Stomach (tissue), 9 donors: ENCODE results near the gene AQP10. TPM values are rescaled to one million over a fixed set of nuclear protein-coding genes. Genes with fewer than 3 reads are reported as not detected.

Source experiments
- DNase-seq, 2 donors: peaks; one replicate each; pipeline versions ENCODE4 v3.0.0 to v3.0.0-alpha.2; 2013 to 2019
- H3K27ac ChIP-seq, 5 donors: fragments of 200-600 bp in 4 of 5; sonication (generic) in 4 of 5; one replicate each; pipeline ENCODE4 v1.5.1; 2013 to 2019; ENCODE audit warnings: mild to moderate bottlenecking in 1 of 5, moderate library complexity in 1 of 5
- H3K27me3 ChIP-seq, 3 donors: fragments of 200-600 bp; sonication (generic); one replicate each; pipeline ENCODE4 v1.5.1; 2017 to 2019; ENCODE audit warnings: mixed run types in 1 of 3
- H3K36me3 ChIP-seq, 4 donors: fragments of 200-600 bp; sonication (generic); 1 replicate in 3 of 4; 2 replicates in 1 of 4; pipeline ENCODE4 v1.5.1; 2016 to 2019
- H3K4me1 ChIP-seq, 4 donors: fragments of 200-600 bp; sonication (generic); one replicate each; pipeline ENCODE4 v1.5.1; 2016 to 2019
- H3K4me3 ChIP-seq, 4 donors: fragments of 200-600 bp; sonication (generic) in 3 of 4; one replicate each; pipeline ENCODE4 v1.5.1; 2016 to 2019; ENCODE audit warnings: mild to moderate bottlenecking in 1 of 4
- H3K9me3 ChIP-seq, 4 donors: fragments of 200-600 bp; sonication (generic); one replicate each; pipeline ENCODE4 v1.5.1; 2016 to 2019
- CTCF ChIP-seq, 7 experiments: fragments of 450-650 bp in 4 of 7; fragments of 200-600 bp in 3 of 7; sonication (generic) in 3 of 7; IDR thresholded peaks; one replicate each; pipeline ENCODE4 v1.5.1; 2016 to 2019; ENCODE audit warnings: antibody characterized with exemption in 7 of 7, control low read depth in 2 of 7, mild to moderate bottlenecking in 1 of 7
- EP300 ChIP-seq: sonication (generic); formaldehyde crosslinking; IDR thresholded peaks from one replicate; pipeline ENCODE4 v1.6.1; 2017; ENCODE audit warnings: antibody characterized with exemption
- POLR2A ChIP-seq, 4 donors: fragments of 450-650 bp; IDR thresholded peaks; one replicate each; pipeline ENCODE4 v1.6.1; 2016; ENCODE audit warnings: antibody characterized with exemption in 4 of 4, control low read depth in 2 of 4, mild to moderate bottlenecking in 1 of 4, moderate library complexity in 1 of 4
- POLR2AphosphoS5 ChIP-seq, 3 donors: sonication (generic); formaldehyde crosslinking; IDR thresholded peaks; one replicate each; pipeline ENCODE4 v1.6.1; 2016; ENCODE audit warnings: antibody characterized with exemption in 3 of 3
- WGBS, 5 donors: extraction: QIAGEN DNeasy Blood & Tissue Kit in 3 of 5; methylation state at CpG; one replicate each; pipeline versions ENCODE4 v1.1.5 to v1.1.7; 2013 to 2018; 5-methylcytosine and 5-hydroxymethylcytosine counted together
- intact Hi-C: fragments of 100-400 bp; cut with DNase I; formaldehyde crosslinking; loops from one replicate; pipeline ENCODE4 v1.15.1; 2023; ENCODE audit warnings: low total_unique reads
- polyA plus RNA-seq, 3 donors: library from polyadenylated mRNA; stranded (reverse); fragments of 200-250 nt; gene quantifications; one replicate each; pipeline ENCODE4 v1.2.3, GENCODE V29; 2013
- total RNA-seq, 5 donors: library from RNA; depleted of rRNA; stranded (reverse); fragments of >200 nt; gene quantifications; one replicate each; pipeline versions ENCODE4 v1.1.0 to v1.2.3, GENCODE V29; 2014 to 2016
- donor health status: healthy with polysubstance abuse.
- donor health status: Bipolar disorder and iron deficiency.
- donor health status: healthy.

AQP10 gene
- total and polyA plus RNA-seq, 8 donors, result not detected

DNA sequence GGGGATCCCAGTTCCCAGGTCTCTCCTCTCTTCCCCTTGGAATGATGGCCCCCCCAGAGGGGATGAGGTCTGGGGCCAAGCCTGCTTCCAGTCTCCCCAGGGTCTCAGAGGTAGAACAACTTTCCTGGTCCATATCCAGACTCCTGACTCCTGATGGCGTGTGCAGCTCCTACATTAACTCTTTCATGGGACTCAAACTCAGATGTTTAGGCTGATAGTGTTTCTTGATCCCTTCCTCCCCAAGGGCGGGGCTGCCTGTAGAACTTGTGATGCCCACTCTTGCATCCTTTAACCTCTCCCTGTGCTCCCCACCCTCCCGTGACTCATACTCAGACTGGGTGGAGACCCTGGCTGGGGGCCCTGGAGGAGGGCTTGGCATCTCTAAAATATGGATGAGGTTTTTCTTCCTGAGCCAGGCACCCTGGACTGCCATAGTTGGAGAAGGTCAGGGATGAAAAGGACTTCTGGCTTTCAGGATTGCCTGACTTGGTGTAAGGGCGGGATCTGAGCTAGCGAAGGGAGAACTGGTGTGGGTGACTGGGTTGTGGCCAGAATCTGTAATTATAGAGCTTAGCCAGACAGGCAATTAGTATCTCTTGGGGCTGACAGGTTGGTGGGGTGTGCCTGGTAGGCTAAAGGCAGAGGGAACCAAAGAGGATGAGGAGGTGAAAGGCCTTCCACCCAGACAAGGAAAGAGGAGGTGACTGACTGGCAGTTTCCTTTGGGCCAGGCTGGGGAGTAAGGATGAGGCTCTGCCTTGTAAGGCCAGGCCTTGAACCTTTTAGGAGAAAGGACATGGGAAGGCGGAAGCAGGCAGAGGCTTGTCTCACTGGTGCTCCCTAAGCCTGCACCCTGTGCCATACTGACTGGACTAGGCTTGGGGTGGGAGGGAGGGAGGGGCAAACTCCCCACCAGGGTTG is 5.9 kb downstream of the AQP10 start:
- Histone ChIP-seq H3K9me3 (no peaks in the 10 kb centered on the region), H3K4me3 (peak overlapping the region; percentile 63 to 83 (median 72)), H3K36me3 (peaks cover 11 to 21% (median 14%) of the 10 kb centered on the region in 4 donors), H3K4me1 (peaks cover 44 to 69% (median 58%) of the 10 kb centered on the region in 4 donors), H3K27me3 (peaks cover 0 to 31% (median 13%) of the 10 kb centered on the region in 3 donors), H3K27ac (peak overlapping the region; percentile 69 to 98 (median 90))
- intact Hi-C loops, result no loop called here
- DNase-seq, result peak in 1 of 2 donors; percentile 39
- TF ChIP-seq POLR2A (IDR thresholded peaks at IDR 0.05), result no peak
- no peak for TF ChIP-seq EP300
- no peak for TF ChIP-seq POLR2AphosphoS5 (IDR thresholded peaks at IDR 0.05)
- TF ChIP-seq CTCF (IDR thresholded peaks at IDR 0.05), result no peak
- WGBS, 5 donors, result 43 to 63% (median 56%) methylated on average over 6 of the region's 6 CpGs

DNA sequence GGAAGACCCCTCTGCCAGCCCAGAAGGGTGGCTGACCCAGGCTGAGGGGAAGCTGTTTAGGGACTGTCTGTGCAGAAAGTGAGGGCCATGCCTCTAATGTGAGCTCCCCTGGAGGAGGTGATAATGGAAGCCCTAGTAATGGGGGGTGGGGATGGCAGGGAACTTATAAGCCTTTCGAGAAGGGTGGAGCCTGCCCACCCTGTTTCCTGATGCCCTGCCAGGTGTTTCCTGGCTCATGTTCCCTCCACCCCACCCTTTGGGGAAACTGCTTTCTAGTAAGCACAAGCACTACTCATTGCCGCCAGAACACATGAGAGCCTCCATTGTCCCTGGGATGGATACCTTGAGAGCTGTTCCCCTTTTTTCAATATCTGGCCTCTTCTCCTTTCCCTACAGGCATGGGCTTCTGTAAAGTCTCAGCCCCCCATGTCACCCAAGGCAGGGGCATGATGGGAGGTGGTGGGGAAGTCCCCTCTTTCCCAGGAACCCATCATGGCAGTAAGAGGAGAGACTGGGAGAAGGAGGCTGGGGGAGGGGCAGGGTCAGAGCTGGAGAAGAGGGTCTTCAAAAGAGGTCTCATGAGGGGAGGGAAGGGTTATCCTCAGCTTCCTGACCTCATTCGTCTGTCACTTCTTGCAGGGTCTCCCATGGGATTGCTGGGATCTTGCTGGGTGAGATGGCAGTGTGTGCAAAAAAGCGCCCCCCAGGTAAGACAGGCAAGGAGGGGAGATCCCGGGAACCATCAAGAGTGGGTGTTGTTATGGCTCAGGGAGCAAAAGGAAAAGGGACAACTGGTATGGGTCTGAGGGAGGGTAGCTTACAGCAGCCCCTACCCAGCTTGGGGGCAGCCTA is 6.8 kb downstream of the AQP10 start:
- TF ChIP-seq EP300 (no peak), POLR2A (IDR thresholded peaks at IDR 0.05) (no peak), POLR2AphosphoS5 (IDR thresholded peaks at IDR 0.05) (no peak)
- WGBS, 5 donors, result 8 to 27% (median 20%) methylated on average over 5 of the region's 5 CpGs

DNA sequence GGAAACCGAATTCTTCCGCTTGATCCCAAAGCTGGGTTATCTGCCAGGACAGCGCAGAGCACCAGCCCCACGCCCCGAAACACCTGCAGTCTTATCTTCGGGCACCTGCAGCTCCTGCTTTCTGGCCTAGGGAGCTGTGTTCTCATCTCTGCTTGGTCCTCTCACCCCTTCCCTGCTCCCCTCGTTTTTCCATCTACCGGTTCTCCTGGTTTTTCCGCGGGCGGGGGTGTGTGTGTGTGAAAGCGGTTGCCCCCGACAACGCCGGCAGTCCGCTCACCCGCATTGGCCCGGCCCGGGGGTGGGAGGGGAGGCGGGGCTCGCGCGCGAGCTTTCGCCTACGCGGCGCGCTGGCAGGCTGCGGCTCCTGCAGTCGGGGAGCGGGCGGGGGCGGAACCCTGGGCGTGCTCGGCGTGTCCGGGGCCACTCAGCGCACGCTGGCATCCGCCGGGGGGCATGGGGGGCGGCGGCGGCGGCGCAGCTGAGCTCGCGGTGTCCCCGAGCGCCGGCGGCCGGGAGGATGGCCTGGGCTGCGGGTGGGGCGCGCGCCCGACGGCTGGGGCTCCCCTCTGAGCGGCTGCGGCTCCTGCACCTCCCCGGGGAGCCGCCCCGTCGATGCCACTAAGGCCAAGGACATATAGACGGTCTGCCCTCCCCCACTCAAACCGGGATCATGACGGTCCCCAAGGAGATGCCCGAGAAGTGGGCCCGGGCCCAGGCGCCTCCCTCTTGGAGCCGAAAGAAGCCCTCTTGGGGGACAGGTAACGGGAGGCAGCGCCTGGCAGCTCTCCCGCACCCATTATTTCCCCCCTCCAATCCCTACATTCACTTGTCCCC is 7.6 kb downstream of the AQP10 start:
- H3K4me3 ChIP-seq, result peak overlapping the region; percentile 52 to 55 (median 54)

More for the DNA sequence above, 6.8 kb downstream of the AQP10 start:
- peaks cover 17 to 30% (median 22%) of the 10 kb centered on the region in 4 donors for H3K36me3 ChIP-seq
- peak overlapping the region; percentile 41 to 98 (median 90) for H3K27ac ChIP-seq
- no peaks in the 10 kb centered on the region for H3K9me3 ChIP-seq
- peaks cover 44 to 69% (median 58%) of the 10 kb centered on the region in 4 donors for H3K4me1 ChIP-seq
- H3K27me3 ChIP-seq, result peaks cover 0 to 31% (median 13%) of the 10 kb centered on the region in 3 donors
- DNase-seq, result peak; percentile 44 to 73
- intact Hi-C loops, result no loop called here
- H3K4me3 ChIP-seq, result peak overlapping the region; percentile 52 to 63 (median 55)

More for the DNA sequence above, 7.6 kb downstream of the AQP10 start:
- peak overlapping the region; percentile 50 to 98 (median 90) for H3K27ac ChIP-seq
- no peaks in the 10 kb centered on the region for H3K9me3 ChIP-seq
- peaks cover 44 to 75% (median 58%) of the 10 kb centered on the region in 4 donors for H3K4me1 ChIP-seq
- intact Hi-C loops, result no loop called here
- TF ChIP-seq CTCF (IDR thresholded peaks at IDR 0.05) (no peak), POLR2AphosphoS5 (IDR thresholded peaks at IDR 0.05) (peak in 1 of 3 donors; percentile 22)
- DNase-seq, result peak; percentile 84 to 95
- H3K27me3 ChIP-seq, result peaks cover 0 to 31% (median 13%) of the 10 kb centered on the region in 3 donors
- peaks cover 17 to 39% (median 30%) of the 10 kb centered on the region in 4 donors for H3K36me3 ChIP-seq
- 5 to 10% (median 7%) methylated on average over 30 to 76 of the region's 76 CpGs for WGBS, 5 donors
